Measurements from ENCODE around the gene HRAS. TPM values are rescaled to one million over a fixed set of nuclear protein-coding genes. Genes with fewer than 3 reads are reported as not detected.

Gene HRAS
- total RNA-seq, 1 experiment from 2014 or later: 76.1 TPM

- DNase-seq (ENCODE audit: low spot score): no peak
Measured at GRCh38 chr11:512761-513595, 22.4 kb downstream of the HRAS start.

GRCh38 chr11:508956-509355, 26.4 kb downstream of the HRAS start:
- no peak for DNase-seq (ENCODE audit: low spot score)

GRCh38 chr11:507727-508515, 27.5 kb downstream of the HRAS start:
- DNase-seq (ENCODE audit: low spot score): no peak

DNA sequence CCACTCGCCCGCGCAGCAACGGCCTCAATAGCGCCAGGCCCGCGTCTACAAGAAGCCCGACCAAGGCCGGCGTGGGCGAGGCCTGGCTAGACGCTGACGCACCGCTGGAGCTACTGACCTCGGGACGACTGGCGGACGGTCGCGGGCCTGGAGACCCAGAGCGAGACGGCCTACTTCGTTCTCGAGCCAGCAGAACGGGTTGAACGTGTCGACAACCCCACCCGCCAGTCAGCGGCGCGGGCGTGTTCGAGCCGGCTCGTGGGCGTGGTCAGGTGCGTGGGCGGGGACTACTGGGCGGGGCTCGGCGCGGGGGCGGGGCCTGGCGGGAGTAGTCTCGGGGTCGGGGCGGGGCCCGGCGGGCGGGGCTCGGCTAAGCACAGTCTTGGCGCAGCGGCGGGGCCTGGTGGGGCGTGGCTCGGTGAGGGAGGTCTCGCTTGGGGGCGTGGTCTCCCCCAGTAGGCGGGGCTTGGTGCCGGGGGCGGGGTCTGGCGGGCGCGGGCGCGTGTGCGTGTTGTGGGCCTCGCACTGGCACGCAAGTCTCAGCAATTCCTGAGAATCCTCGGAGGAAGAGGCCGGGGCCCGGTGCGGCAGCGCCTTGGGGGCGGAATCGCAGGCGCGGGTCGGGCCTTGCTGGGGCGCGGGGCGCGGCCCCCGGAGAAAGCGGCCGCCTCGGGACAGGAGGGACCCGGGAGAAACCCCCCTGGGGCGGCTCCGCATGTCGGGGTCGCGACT, 28.2 kb downstream of the HRAS start, which contains the start of gene RNH1:
RNH1 (minus strand) TSS at position 248 of the 732 bp plus-strand sequence. CDS start 5,080 bp downstream, outside the sequence.
- peak; percentile 85 for DNase-seq (ENCODE audit: low spot score)

- peak; percentile 98 for DNase-seq (ENCODE audit: low spot score)
Measured at GRCh38 chr11:506238-506994, 29.0 kb downstream of the HRAS start.

DNA sequence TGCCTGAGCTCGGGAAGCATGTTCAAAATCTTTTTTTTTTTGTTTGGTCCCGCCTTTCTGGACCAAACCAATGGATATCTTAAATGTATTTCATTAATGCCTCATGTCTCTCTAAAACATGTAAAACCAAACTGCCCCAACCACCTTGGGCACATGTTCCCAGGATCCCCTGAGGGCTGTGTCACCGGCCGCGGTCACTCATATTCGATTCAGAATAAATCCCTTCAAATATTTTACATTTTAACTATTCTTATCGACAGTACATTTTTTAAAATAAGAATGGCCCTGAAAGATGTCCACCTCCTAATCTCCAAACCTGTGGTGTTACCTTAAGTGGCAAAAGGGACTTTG, 30.4 kb downstream of the HRAS start:
- no peak for DNase-seq (ENCODE audit: low spot score)

- DNase-seq (ENCODE audit: low spot score): no peak
Measured at GRCh38 chr11:504053-504993, 31.1 kb downstream of the HRAS start.

GRCh38 chr11:503179-503981, 32.0 kb downstream of the HRAS start:
- no peak for DNase-seq (ENCODE audit: low spot score)

DNA sequence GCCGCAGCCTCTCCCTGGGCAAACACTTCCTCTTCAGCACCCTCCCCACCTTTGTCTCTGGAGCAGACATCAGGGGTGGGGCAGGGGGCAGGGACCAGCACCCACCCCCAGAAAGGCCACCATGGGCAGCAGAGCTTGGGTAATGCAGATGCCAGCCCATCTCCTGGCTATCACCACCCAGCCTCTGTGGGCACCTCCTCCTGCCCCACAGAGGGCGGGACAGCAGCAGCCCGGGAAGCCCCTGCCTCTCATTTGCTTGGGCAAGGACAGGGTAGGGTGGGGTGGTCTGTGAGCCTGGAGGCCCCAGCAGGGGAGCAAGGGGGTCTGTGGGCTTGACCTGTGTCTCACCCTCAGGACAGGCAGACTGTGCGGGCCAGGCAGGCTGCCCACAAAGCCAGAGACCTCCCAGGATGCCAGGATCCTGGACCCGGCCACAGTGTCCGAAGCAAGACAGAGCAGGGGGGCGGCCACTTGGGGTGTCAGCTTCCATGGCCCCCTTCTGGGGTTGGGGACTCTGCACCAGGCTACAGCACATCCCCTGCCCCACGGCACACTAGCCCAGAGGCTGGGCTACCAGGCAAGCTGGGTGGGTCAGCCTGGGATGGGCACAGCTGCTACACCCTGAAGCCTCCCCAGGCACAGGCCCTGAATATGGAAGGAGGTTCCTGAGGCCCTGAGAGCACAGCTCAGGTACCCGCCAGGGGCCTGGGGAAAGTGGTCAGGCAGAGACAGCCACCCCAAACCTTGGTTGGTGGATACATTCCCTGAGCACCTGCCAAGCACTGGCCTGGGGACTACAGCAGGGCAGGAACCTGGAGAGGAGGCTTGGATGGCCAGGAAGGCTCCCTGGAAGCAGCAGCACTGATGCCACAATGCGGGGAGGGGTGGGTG, 32.8 kb downstream of the HRAS start:
- no peak for DNase-seq (ENCODE audit: low spot score)

DNA sequence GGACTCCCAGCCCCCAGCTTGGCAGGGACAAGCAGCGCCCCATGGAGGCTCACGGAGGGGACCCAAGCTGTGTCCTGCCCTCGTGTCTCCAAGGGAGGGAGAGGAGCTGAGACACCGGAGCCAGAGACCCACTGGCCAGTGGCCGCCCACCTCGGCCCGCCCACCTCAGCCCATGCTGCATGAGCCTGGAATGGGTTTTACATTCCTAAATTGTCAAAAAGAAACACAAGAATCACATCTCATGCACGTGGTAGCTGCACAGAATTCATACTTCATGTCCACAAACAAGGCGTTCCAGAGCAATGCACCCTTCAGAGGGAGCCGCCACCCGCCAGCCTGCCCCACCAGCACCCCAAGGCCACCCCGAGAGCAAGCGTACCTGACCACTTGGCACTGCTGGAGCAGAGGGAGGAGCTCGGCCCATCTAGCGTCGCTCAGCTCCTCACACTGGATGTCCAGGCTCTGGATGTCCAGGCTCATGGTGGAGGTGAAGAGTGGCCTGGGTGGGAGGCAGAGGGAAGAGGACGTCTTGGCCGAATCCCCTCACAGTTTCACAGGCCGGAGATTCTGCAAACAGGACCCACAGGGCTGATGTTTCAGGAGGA, 33.6 kb downstream of the HRAS start:
- DNase-seq (ENCODE audit: low spot score): no peak

- DNase-seq (ENCODE audit: low spot score): no peak
Measured at GRCh38 chr11:501001-501682, 34.2 kb downstream of the HRAS start.

DNA sequence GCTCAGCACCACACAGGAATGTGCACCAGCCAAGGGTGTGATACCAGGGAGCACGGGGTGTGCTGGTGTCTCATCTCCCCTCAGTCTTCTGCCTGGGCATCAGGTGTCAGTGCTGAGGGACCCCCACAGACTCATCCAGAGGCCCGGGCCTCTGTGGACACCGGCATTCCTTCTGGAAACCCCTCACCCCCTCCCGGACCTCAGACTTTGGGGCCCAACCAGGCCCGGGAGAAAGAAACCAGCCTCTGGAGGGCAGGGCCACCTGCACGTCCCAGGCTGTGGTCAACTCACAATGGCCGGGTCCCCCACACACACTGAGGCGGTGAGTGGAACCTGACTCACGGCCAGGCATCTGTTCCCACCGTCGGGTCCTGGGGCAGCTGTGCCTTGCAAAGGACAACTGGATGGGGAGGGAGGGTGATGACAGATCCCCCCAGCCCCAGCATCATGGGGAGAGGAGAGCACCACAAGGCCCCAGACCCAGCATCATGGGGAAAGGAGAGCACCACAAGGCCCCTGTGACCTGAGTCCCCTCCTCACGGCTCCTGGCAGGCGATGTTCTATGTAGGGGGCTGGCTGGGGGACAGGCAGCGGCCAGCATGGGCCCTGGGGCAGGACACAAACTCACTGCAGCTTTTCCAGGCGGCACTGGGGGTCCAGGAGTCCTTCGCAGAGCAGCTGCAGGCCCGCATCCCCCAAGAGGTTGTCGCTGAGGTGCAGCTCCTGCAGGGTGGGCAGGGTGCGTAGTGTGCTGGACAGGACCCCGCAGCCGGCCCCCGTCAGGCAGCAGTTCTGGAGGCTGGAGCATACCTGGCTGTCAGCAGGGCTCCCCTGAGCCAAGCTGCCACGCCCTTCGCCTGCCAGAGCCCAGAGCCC, 35.9 kb downstream of the HRAS start:
- no peak for DNase-seq (ENCODE audit: low spot score)

DNA sequence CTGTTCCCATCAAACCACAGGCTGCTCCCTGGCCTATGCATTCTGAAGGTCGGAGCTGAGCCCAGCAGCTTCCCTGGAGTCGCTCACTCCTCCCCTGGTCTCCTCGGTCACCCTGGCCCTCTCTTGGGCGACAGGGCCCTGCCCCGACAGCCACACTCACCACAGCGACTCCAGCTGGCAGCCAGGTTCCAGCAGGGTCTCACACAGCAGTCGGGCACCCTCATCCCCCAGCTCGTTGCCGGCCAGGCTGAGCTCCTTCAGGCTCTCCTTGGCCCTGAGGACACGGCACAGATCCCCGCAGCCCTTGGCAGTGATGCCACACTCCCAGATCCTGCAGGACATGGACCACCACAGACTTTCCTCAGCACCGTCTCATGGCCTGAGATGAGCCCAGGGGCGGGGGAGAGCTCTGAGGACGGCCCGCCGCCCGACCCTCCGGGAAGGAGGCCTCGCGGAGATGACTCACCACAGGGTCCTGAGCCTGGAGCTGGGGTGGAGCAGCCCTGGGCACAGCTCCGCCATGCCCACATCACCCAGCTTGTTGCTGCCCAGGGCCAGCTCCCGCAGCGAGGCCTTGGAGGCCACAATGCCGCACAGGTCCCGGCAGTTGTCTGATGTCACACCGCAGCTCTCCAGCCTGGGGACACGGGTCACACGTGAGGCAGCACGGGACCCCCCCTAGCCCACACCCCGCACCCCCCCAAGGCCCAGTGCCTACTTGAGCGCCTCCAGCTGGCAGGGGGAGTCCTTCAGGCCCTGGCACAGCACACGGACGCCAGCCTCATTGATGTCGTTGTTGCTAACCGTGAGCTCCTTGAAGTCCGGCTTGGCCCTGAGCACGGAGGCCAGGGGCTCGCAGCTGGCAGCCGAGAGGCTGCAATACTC, 36.8 kb downstream of the HRAS start:
- no peak for DNase-seq (ENCODE audit: low spot score)

DNA sequence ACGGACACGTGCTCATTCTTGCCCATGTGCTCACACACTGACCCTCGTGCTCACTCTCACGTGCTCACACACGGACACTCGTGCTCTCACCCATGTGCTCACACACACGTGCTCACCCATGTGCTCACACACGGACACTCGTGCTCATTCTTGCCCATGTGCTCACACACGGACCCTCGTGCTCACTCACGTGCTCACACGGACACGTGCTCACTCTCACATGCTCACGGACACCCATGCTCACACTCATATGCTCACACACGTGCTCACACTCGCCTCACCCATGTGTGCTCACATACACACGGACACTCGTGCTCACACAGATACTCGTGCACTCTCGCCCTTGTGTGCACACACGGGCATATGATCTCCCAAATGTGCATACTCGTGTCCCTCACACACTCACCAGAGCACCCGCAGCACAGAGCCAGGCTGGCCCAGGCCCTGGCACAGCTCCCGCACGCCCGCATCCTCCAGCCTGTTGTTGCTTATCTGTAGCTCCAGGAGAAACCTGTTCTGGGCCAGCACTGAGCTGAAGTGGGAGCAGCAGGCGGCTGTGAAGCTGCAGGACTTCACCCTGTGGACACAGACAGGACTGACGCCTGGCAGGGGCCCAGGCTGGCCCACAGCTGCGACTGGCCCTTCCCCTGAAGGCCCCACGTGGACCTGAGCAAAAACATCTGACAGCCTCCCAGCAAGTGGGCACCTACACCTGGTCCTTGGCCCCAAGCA, 37.6 kb downstream of the HRAS start:
- DNase-seq (ENCODE audit: low spot score): no peak
